GM18511 (cell line): Measurements from ENCODE around the gene UBE2G2.
A peak's percentile ranks its signal among the peaks of the same experiment; 100 is the strongest.
"Not testable (repeated sequence)": the region's sequence is repeated elsewhere in the genome, so short reads cannot be mapped to it uniquely, and the experiment has no call there.

Experiments
- ATAC-seq: cut with Tn5 transposase; IDR thresholded peaks from one replicate; pipeline ENCODE4 v1.9.1; 2021; ENCODE audit warnings: mild to moderate bottlenecking, moderate library complexity; ENCODE audit not compliant: unreplicated experiment

Gene UBE2G2

DNA sequence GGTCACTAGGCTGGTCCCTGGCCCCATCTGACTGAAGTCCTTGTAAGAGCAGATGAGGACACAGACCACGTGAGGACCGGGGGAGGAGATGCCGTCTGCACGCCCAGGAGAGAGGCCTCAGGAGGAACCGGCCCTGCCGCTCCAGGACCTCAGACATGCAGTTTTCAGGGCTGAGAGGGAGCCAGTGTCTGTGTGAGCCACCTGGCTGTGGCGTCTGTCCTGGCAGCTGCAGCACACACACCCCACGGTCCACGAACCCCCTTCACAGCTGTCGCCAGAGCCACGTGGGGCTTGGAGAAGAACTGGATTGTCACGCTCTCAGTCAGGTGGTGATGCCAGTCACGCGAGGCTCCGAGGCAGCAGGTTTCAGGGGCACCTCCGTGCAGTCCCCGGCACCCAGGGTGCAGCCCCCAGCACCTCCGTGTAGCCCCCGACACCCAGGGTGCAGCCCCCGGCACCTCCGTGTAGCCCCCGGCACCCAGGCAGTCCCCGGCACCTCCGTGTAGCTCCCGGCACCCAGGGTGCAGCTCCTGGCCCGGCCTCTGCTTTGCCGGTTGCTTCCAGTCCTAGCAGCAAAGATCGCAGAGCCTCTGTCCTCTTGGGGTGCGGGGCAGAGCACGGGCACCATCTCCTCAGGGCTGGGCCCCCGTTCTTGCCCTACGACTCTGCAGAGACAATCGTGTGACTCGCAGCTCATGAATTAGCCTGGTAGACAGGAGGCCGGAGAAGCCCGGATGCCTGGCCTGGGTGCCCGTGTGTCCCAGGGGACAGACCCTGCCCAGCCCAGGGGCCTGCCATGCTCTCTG is 35.2 kb upstream of the UBE2G2 start:
- no peak for ATAC-seq

DNA sequence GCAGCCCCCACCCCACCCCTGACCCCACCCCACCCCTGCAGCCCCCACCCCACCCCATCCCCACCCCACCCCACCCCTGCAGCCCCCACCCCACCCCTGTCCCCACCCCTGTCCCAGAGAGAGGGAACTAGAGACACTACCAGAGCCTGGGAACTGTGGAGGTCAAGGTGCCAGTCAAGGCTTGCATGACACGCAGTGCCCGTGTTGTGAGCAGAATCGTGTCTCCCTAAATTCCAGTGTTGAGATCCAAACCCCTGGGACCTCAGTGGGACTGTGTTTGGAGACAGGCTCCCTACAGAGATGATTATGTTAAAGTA is 34.7 kb upstream of the UBE2G2 start:
- ATAC-seq, result no peak

DNA sequence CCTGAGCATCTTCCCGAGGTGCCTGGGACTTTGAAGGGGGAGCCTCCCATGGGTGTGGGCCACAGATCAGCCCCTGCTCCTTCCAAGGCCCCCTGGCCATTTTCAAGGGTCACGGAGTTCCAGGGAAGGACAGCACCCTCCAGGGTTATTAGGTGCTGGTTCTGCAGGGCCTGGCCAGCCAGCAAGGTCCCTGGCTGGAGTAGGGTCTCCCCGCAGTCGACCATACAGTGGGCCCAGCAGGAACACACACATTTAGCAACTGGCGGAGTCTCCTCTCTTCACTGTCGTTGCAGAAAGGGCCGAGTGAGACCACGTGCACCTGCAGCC is 34.0 kb upstream of the UBE2G2 start:
- ATAC-seq, result no peak

DNA sequence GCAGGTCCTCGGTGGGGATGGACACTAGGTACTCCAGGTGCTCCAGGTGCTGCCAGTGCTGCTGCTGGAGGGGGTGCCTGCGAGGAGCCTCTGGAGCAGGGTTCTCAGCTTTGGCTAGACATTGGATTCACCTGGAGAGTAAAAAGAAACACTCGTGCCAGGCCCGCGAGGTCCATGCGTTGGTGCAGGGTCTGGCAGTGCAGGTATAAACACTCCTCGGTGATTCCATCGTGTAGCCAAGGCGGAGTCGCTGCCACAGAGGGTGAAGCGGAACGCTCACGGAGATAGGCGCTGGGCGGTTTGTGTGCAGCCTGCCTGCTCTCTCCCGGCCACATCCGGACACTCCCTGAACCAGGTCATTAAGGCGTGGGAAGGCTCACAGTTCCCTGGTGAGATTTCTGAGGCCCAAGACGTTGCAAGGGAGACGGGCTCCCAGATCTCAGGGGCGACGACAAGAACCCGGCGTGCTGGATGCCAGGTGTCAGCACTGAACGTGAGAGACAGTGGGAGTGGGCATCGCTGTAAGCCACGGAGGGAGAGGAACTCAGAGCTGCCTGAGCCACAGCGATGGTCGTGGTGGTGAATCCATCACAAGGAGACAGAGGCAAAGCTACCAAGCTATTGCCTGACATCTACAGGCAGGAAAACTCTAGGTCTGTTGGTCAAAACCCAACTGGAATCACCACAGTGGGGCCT is 33.5 kb upstream of the UBE2G2 start:
- no peak for ATAC-seq

DNA sequence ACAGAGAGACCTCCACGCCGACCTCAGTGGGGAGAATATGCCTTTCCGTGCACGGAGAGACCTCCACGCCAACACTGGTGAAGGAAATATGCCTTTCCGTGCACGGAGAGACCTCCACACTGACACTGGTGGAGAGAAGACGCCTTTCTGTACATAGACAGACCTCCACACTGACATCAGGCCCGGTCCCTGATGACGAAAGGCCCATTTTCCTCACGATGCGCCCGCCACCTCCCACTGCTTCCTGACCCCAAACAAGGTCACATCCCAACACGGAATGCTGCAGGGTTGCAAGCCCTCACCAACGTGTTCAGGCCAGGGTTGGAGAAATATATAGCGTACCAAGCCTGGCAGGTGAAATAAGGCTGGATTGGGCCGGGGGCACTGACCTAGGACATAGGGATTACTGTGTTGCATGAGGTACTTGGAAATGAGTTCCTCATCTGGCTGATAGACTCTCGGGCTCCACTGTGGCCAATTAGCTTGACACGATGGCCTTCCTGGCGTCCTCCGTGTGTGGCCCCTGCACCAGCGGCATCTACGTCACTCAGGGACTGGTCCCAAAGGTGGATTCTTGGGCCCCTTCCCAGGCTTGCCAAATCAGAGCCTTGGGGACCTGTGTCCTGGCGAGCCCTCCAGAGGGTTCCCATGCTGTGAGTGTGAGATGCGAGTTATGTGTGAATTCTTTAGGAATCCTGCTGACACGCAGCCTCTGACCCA is 32.8 kb upstream of the UBE2G2 start:
- no peak for ATAC-seq

DNA sequence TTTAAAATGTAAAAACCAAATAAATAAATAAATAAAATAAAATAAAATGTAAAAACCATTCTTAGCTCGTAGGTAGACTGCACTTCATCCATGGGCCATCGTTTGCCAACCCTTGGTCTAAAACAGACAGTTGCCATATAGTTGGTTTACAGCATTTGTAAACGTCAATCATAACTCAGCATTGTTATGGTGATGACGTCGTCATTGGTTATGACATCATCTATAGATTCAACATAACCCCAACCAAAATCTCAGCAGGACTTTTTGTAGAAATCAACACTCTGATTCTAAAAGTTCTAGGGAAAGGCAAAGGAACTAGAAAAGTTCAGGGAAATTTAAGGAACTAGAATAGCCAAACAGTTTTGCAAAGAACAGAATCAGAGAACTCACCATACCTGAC is 32.0 kb upstream of the UBE2G2 start:
- ATAC-seq, result no peak

DNA sequence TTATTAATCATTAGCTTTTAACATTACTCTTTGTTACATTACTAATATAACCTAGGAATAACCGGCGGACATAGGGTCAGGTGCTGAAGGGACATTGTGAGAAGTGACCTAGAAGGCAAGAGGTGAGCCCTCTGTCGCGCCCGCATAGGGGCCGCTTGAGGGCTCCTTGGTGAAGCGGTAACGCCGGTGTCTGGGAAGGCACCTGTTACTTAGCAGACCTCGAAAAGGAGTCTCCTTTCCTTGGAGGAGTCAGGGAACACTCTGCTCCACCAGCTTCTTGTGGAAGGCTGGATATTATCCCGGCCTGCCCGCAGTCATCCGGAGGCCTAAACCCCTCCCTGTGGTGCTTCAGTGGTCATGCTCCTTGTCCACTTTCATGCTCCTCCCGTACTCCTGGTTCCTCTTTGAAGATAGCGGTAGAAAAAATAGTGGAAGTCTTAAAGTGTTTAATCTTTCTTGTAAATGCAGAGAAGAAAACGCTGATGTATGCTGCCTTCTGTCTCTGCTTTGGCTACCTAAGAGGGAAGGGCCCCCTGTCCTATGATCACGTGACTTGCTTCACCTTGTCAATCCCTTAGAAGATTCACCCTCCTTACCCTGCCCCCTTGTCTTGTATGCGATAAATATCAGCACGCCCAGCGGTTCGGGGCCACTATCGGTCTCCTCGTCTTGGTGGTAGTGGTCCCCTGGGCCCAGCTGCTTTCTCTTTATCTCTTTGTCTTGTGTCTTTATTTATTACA is 31.1 kb upstream of the UBE2G2 start:
- ATAC-seq, result not testable (repeated sequence)

DNA sequence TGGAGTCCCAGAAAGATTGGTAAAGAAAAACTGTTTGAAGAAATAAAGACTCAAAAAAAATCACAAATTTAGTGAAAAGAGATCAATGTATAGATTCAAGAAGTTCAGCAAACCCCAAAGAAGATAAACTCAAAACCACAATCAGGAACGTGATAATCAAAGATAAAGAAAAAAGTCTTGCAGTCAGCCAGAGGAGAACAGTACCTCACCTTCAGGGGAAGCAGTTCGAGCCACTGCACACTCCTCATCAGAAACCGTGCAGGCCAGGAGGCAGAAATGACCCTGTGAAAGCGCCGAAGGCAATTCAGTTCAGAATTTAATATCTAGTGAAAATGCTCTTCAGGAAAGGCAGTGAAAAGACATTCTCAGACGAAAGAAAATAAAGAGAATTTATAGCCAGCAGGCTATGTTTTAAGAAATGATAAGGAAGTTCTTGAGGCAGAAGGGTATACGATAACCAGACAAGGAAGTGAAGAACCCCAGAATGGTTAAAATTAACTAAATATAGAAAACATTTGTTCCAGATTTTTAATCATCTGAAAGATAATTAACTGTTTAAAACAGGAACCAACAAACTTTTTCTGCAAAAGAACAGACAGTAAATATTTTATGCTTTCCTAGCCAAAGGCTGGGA is 29.7 kb upstream of the UBE2G2 start:
- no peak for ATAC-seq

DNA sequence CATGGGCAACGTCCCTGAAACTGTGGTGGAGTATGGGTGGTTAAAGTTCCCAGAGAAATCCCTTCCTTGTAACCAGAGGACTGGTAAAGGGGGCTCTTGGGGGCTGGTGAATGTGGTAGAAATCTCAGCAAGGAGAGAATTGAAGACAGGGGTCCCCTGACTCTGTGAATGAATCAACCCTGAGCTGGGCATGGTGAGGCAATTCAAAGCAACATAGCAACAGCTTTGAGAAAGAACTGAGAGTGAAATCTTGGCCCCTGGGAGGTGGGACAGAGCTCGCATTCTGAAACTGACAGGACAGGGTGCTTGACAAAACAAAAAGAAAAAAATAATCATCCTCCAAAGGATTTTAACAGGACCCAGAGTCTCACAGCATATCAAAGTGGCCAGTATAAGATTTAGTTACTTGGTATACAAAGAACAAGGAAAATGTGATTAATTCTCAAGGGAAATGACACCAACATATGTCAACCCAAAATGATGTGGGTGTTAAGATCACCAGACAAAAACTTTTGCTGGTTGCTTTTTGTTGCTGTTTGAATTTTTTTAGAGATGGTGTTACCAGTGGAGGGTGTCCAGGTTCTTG is 28.0 kb upstream of the UBE2G2 start:
- no peak for ATAC-seq

DNA sequence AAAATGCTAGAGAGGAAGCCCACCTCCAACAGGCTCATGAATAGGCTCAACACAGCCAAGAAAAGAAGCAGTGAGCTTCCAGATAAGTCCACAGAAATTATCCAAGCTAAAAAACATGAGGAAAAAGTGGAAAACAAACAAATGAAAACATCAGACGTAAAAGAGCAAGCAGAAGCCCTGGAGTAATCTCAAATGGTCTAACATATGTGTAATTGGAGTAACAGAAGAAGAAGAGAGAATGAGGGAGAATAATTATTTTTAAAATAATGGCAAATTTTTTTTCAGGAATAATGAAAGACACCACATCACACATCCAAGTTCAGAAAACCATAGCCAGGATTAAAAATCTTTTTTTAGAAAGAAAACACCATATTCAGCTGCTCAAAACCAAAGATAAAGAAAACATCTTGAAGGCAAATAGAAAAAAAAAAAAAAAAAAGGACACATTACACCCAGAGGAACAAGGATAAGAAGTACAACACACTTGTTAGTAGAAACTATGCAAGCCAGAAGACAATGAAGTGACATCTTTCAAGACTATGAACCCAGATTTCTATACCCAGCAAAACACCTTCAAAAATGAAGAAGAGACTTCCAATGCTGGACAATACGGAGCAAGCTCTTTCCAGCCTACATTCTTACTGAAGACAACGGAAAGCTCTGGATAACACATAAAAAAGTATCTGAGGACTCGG is 26.9 kb upstream of the UBE2G2 start:
- no peak for ATAC-seq

DNA sequence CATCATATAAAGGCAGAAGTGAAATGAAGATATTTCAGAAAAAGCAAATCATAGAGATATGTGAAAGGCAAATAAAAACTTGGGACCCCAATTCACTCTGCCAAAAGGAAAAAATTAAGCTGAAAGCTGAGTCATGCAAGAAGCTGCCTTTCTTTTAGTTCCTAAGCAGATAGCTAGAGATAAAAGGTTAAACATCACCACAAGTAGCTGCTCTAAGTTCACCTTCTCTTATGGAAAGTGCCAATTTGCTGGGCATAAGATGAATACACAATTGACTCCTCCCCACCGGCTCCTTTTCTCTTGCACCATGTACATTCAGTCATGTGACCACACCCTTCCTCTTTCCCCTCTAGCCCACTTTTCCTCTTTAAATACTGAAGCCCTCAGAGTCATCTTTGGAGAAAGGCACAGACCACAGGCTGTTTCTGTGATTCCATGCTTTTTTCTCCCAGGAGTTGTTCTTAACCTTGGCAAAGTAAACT is 21.6 kb upstream of the UBE2G2 start:
- ATAC-seq, result no peak

DNA sequence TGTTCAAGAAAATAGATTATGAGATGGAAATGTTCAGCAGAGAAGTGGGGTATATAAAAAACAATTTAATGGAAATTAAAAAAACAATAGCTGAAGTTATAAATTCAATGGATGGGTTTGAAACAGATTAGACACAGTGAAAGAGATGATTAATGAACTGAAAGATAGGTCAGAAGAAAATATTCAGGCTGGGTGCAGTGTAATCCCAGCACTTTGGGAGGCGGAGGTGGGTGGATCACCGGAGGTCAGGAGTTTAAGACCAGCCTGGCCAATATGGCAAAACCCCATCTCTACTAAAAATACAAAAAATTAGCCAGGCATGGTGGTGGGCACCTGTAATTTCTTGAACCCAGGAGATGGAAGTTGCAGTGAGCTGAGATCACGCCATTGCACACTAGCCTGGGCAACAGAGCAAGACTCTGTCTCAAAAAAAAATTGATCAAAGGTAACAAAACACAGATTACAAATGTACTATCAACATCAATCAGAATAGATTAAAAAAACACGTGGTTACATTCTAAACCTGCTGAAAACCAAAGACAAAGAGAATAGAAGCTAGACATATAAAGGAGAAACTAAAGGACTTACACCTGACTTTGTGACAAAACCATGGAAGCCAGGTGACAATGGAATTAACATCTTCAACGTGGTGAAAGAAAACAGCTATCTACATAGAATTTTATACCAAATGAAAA is 21.0 kb upstream of the UBE2G2 start:
- no peak for ATAC-seq

DNA sequence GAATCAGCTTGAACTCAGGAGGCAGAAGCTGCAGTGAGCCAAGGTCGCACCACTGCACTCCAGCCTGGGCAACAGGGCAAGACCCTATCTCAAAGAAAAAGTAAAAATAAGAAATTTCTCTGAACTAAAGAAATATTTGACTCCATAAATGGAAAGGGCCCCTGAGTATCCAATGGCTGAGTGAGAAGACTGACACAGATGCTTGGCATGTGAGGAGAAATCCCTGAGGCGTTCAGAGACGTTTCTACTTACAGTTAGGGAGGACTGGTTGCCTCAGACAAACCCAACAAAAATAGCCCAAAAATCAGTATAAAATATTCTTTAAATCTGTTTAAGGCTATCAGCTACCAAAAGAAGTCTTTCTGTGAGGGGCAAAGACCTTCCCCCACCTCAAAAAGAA is 19.2 kb upstream of the UBE2G2 start:
- no peak for ATAC-seq

DNA sequence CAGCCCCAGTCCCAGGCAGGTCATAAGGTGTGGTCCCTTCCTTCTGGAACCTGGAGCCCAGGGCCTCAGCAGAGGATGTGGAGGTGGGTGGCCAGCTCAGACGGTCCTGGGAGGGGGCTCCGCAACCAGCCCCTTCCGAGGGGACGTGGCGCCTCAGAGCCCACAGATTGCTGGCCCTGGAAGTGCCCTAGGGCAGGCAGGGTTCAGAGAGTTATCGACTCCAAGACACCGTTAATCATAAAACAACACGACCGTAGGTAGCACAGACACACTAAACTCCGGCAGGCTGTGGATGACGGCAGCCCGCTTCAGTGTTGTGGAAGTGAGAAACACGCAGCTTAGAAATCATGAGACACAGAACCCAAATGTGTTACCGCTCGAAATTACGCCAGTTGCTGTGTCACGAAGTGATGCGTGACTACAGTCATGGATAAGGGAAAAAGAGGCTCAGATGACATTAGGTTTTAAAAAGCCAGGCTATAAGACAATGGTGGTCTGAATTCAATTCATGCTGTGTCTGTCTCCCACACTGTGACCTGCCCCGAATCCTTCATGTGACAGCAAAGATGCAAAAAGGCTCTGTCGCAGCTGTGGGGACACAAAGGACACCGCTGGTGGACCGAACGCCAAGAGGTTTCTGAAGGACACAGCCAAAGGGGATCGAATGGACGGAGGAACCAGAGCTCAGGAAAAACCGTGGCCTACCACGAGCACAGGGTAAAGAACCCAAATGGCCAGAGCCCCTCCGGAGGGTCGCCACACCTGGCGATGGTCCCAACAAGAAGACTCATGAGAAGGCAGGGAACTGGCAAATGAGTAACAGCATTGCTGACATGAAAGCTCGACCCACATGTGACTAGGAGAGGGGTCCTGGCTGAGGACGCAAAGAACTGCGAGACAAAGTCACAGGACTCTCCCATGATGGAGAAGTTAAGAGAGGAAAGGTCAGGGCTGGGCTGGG is 17.9 kb upstream of the UBE2G2 start:
- ATAC-seq, result no peak

DNA sequence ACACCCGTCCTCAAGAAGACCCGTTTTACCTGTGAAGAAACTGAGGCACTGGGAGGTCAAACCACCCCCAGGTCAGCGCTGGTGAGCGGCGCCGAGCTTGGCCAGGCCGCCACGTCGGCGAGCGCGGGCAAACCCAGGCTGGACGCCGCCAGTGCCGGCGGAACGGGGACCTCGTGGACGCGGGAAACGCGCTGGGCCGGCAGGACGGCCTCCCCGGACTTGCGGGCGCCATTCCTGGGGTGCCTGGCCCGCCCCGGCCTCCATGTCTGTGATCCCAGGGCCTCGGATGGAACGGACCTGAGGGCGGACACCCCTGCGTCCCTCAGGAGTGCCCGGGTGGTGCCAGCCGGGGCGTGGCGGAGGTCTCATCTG is 17.0 kb upstream of the UBE2G2 start:
- no peak for ATAC-seq

DNA sequence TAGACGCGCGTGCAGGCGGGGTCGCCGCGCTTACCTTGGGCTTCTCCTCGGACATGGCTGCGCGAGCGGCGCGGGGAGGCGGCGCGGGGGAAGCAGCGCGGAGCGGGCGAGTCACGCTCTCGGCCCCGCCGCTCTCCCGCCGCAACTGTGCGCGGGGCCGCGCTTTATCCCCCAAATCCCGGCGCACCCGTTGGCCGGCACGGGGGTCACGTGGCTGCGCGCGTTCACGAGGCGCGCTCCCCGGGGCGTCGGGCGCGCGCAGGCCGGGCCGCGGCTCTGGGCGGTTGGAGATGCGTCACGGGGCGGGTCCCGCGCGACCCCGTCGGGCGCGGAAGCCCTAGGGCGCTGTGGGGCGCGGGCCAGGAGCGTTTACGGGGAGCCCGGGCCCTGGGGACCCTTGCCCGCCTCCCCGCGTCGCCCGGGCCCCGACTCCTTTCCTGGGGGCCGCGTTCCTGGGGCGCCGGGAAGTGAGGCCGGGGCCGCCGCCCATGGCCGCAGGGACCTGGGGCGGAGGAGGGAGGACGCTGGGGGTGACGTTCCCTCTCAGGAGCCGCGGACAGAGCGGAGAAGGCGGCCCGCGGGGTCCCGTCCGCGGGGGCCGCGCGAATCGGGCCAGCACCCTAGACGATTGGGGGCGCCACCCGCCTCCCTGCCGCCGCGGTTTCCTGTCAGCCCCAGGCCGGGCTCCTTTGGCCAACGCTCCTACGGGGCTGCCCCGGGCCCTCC is 16.5 kb upstream of the UBE2G2 start, which contains the start of gene SUMO3:
Gene SUMO3, minus strand, starts transcription at position 149 of the 726 bp plus-strand sequence. Its CDS starts 94 bp downstream, at position 55.
- ATAC-seq, result peak; percentile 73

DNA sequence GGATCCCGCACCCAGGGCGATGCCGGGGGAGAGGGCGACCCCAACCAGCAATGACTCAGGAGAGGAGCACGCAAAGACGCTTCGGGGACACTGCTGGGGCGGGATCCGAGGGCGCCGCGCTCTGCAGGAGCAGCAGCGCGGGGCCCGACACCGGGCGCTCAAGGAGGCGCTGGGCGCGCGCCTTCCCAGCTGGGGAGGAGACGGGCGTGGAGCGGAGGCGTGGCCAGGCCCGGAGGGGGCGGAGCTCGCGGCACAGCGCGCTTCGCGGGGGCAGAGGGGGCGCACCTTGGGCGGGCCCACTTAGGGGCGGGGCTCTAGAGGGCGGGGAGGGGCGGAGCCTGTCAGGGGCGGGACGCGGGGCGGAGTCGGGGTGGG is 15.9 kb upstream of the UBE2G2 start:
- peak; percentile 74 for ATAC-seq
